MM.1S (cell line): ENCODE results near the gene IFNG.
"Not testable (repeated sequence)": the region's sequence is repeated elsewhere in the genome, so short reads cannot be mapped to it uniquely, and the experiment has no call there.

Experiments used
- DNase-seq: peaks from one replicate; pipeline ENCODE4 v3.0.0-alpha.2; 2015
- H2AFZ ChIP-seq: fragments of 300-600 bp; sonication (generic); 2 replicates; pipeline ENCODE4 v1.6.0; 2016; ENCODE audit warnings: antibody characterized with exemption, low read length
- H3F3A ChIP-seq: fragments of 300-600 bp; sonication (generic); 2 replicates; pipeline ENCODE4 v1.6.1; 2016; ENCODE audit warnings: mild to moderate bottlenecking, antibody characterized with exemption, low read length, moderate library complexity, mixed read lengths; ENCODE audit not compliant: insufficient read depth
- H3K27ac ChIP-seq: fragments of 300-600 bp; sonication (generic); 2 replicates; pipeline ENCODE4 v1.5.1; 2016; ENCODE audit warnings: mild to moderate bottlenecking, low read length
- H3K27me3 ChIP-seq: fragments of 300-600 bp; sonication (generic); replicated peaks from 2 replicates; pipeline ENCODE4 v1.6.0; 2016; ENCODE audit warnings: low read length; ENCODE audit not compliant: insufficient read depth
- H3K36me3 ChIP-seq: fragments of 300-600 bp; sonication (generic); replicated peaks from 2 replicates; pipeline ENCODE4 v1.6.1; 2016; ENCODE audit warnings: mild to moderate bottlenecking, low read length, mixed read lengths; ENCODE audit not compliant: insufficient read depth
- H3K4me1 ChIP-seq: fragments of 300-600 bp; sonication (generic); 2 replicates; pipeline ENCODE4 v1.6.1; 2016; ENCODE audit warnings: low read length, mixed read lengths
- H3K4me2 ChIP-seq: fragments of 300-600 bp; sonication (generic); 2 replicates; pipeline ENCODE4 v1.6.0; 2016; ENCODE audit warnings: low read depth, low read length
- H3K4me3 ChIP-seq: fragments of 300-600 bp; sonication (generic); 2 replicates; pipeline ENCODE4 v1.5.1; 2016; ENCODE audit warnings: low read length, mixed read lengths
- H3K79me2 ChIP-seq: fragments of 300-600 bp; sonication (generic); 2 replicates; pipeline ENCODE4 v1.6.1; 2016; ENCODE audit warnings: mixed run types, low read length, mixed read lengths
- H3K9ac ChIP-seq: fragments of 300-600 bp; sonication (generic); 2 replicates; pipeline ENCODE4 v1.6.1; 2016; ENCODE audit warnings: low read length, mixed read lengths
- H3K9me2 ChIP-seq: fragments of 300-600 bp; sonication (generic); replicated peaks from 2 replicates; pipeline ENCODE4 v1.6.1; 2016; ENCODE audit warnings: mild to moderate bottlenecking, low read length, mixed read lengths; ENCODE audit not compliant: insufficient read depth
- H3K9me3 ChIP-seq: fragments of 300-600 bp; sonication (generic); replicated peaks from 2 replicates; pipeline ENCODE4 v1.6.1; 2016; ENCODE audit warnings: mild to moderate bottlenecking, low read length, mixed read lengths; ENCODE audit not compliant: insufficient read depth
- H4K20me1 ChIP-seq: fragments of 300-600 bp; sonication (generic); 2 replicates; pipeline ENCODE4 v1.6.1; 2016; ENCODE audit warnings: mild to moderate bottlenecking, low read length, moderate library complexity, mixed read lengths; ENCODE audit not compliant: insufficient read depth
- EZH2 ChIP-seq: fragments of 300-600 bp; sonication (generic); optimal IDR thresholded peaks from 2 replicates; pipeline ENCODE3; 2017; ENCODE audit warnings: low read depth, mild to moderate bottlenecking, antibody characterized with exemption, low read length, mixed read lengths
- EZH2phosphoT487 ChIP-seq: fragments of 300-600 bp; sonication (generic); IDR thresholded peaks from 2 replicates; pipeline ENCODE4 v1.6.1; 2018; ENCODE audit warnings: antibody characterized with exemption, low read length
- TF ChIP-seq, protein P1 (sequence below): fragments of 300-600 bp; sonication (generic); IDR thresholded peaks from 2 replicates; pipeline ENCODE4 v1.5.1; 2016; ENCODE audit warnings: antibody characterized with exemption, low read length, mixed read lengths

IFNG gene

DNA sequence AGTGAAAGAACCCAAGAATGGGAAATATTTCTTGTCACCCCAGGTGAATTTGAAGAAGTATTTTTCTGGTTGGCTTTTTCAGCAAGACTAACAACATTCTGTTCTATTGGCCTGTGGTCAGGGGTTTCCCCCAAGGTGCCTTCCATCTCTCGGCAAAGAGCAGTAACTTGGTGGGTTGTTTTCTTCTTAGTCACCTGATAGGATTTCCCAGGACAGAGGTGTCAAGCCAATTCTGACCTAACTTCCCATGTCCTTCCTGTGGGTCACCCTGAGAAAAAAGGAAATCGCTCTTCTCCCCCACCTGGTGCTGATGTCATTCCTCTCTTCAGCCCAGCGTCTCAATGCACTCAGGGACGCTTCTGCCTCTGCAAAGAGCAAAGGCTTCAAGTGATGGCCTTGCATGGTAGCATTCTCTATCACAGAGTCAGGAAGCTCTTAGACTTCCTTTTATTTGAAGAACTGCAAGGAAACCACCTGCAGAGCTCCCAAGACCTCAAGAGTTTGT lies 16.1 kb upstream of the IFNG start:
- no peaks in the 10 kb centered on the region for H3K9me2 ChIP-seq
- no peaks in the 10 kb centered on the region for H3K27me3 ChIP-seq
- peak; percentile 61 for DNase-seq
- H3K36me3 ChIP-seq: no peaks in the 10 kb centered on the region
- peak overlapping the region; percentile 16; the same call in 1 of the 2 replicates for H3K4me3 ChIP-seq
- H3K4me1 ChIP-seq: no peaks in the 10 kb centered on the region
- H3K27ac ChIP-seq: peak overlapping the region; percentile 2; the same call in 1 of the 2 replicates
- no peak overlapping the region for H3K9ac ChIP-seq
- H4K20me1 ChIP-seq: no peaks in the 10 kb centered on the region
- TF ChIP-seq EZH2phosphoT487: no peak
- TF ChIP-seq, protein P1, sequence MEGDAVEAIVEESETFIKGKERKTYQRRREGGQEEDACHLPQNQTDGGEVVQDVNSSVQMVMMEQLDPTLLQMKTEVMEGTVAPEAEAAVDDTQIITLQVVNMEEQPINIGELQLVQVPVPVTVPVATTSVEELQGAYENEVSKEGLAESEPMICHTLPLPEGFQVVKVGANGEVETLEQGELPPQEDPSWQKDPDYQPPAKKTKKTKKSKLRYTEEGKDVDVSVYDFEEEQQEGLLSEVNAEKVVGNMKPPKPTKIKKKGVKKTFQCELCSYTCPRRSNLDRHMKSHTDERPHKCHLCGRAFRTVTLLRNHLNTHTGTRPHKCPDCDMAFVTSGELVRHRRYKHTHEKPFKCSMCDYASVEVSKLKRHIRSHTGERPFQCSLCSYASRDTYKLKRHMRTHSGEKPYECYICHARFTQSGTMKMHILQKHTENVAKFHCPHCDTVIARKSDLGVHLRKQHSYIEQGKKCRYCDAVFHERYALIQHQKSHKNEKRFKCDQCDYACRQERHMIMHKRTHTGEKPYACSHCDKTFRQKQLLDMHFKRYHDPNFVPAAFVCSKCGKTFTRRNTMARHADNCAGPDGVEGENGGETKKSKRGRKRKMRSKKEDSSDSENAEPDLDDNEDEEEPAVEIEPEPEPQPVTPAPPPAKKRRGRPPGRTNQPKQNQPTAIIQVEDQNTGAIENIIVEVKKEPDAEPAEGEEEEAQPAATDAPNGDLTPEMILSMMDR: no peak
- TF ChIP-seq EZH2: no peak
- H3K79me2 ChIP-seq: no peaks in the 10 kb centered on the region
- H3K9me3 ChIP-seq: no peaks in the 10 kb centered on the region
- H2AFZ ChIP-seq: no peak overlapping the region
- H3F3A ChIP-seq: peaks cover 7% of the 10 kb centered on the region; the same call in 1 of the 2 replicates
- H3K4me2 ChIP-seq: peak overlapping the region; percentile 31; the same call in 1 of the 2 replicates

DNA sequence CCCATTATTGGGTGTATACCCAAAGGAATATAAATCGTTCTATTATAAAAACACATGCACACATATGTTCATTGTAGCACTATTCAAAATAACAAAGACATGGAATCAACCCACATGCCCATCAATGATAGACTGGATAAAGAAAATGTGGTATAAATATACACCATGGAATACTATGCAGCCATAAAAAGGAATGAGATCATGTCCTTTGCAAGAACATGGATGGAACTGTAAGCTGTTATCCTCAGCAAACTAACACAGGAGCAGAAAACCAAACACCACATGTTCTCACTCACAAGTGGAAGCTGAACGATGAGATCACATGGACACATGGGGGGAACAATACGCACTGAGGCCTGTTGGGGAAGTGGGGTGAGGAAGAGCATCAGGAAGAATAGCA lies 15.2 kb upstream of the IFNG start:
- not testable (repeated sequence) for H3K27me3 ChIP-seq, H3K27ac ChIP-seq, H3K4me1 ChIP-seq, H3K79me2 ChIP-seq, H3K9me2 ChIP-seq, H3K9ac ChIP-seq, H2AFZ ChIP-seq, H3F3A ChIP-seq, H3K9me3 ChIP-seq, H4K20me1 ChIP-seq, DNase-seq, H3K36me3 ChIP-seq, H3K4me3 ChIP-seq
- peak overlapping the region; percentile 31; the same call in 1 of the 2 replicates for H3K4me2 ChIP-seq

GRCh38 chr12:68173792-68174191 lies 14.3 kb upstream of the IFNG start:
- H3F3A ChIP-seq: peaks cover 7% of the 10 kb centered on the region; the same call in 1 of the 2 replicates
- no peak for DNase-seq
- TF ChIP-seq, protein P1: no peak
- TF ChIP-seq EZH2: no peak
- TF ChIP-seq EZH2phosphoT487: no peak

DNA sequence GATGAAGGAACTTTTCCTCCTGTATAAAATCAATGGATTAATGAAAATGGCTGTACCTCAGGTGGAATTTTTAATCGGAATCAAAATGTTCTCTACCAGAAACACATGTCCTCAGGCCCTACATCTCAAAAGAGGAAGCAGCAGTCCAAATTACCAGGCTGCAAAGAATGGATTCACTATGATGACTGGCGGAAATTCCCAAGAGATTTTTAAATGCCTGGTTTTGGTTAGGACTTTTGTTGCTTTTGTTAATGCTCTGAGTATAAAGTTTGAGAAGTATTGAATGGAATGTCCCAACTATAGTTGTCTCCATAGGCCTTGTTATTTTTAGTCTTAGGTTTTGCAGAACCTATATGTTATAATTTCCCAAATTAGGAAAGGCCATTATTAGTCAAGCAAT lies 11.2 kb upstream of the IFNG start:
- Histone ChIP-seq H3K4me2 (no peak overlapping the region), H3K36me3 (no peaks in the 10 kb centered on the region), H3K79me2 (no peaks in the 10 kb centered on the region), H3K27me3 (no peaks in the 10 kb centered on the region), H3K9me2 (no peaks in the 10 kb centered on the region), H3K4me3 (no peak overlapping the region), H3K9me3 (no peaks in the 10 kb centered on the region), H2AFZ (no peak overlapping the region), H3K4me1 (no peaks in the 10 kb centered on the region), H4K20me1 (no peaks in the 10 kb centered on the region), H3F3A (peaks cover 6% of the 10 kb centered on the region; the same call in 1 of the 2 replicates), H3K27ac (no peak overlapping the region), H3K9ac (no peak overlapping the region)
- no peak for DNase-seq
- no peak for TF ChIP-seq EZH2
- TF ChIP-seq, protein P1: no peak
- TF ChIP-seq EZH2phosphoT487: no peak

More at GRCh38 chr12:68173792-68174191, 14.3 kb upstream of the IFNG start:
- H3K27me3 ChIP-seq: no peaks in the 10 kb centered on the region
- no peaks in the 10 kb centered on the region for H3K9me3 ChIP-seq
- H4K20me1 ChIP-seq: no peaks in the 10 kb centered on the region
- no peaks in the 10 kb centered on the region for H3K9me2 ChIP-seq
- no peak overlapping the region for H3K27ac ChIP-seq
- no peak overlapping the region for H3K4me3 ChIP-seq
- H3K9ac ChIP-seq: no peak overlapping the region
- H3K4me1 ChIP-seq: no peaks in the 10 kb centered on the region
- no peak overlapping the region for H3K4me2 ChIP-seq
- no peaks in the 10 kb centered on the region for H3K36me3 ChIP-seq
- no peaks in the 10 kb centered on the region for H3K79me2 ChIP-seq
- no peak overlapping the region for H2AFZ ChIP-seq
